HG03064 (cell line): Measurements from ENCODE around the gene STK24.
"Not testable (repeated sequence)": the region's sequence is repeated elsewhere in the genome, so short reads cannot be mapped to it uniquely, and the experiment has no call there.

Experiments
- ATAC-seq: cut with Tn5 transposase; IDR thresholded peaks from one replicate; pipeline ENCODE4 v1.9.1; 2021; ENCODE audit warnings: low read depth; ENCODE audit not compliant: unreplicated experiment

The STK24 gene

DNA sequence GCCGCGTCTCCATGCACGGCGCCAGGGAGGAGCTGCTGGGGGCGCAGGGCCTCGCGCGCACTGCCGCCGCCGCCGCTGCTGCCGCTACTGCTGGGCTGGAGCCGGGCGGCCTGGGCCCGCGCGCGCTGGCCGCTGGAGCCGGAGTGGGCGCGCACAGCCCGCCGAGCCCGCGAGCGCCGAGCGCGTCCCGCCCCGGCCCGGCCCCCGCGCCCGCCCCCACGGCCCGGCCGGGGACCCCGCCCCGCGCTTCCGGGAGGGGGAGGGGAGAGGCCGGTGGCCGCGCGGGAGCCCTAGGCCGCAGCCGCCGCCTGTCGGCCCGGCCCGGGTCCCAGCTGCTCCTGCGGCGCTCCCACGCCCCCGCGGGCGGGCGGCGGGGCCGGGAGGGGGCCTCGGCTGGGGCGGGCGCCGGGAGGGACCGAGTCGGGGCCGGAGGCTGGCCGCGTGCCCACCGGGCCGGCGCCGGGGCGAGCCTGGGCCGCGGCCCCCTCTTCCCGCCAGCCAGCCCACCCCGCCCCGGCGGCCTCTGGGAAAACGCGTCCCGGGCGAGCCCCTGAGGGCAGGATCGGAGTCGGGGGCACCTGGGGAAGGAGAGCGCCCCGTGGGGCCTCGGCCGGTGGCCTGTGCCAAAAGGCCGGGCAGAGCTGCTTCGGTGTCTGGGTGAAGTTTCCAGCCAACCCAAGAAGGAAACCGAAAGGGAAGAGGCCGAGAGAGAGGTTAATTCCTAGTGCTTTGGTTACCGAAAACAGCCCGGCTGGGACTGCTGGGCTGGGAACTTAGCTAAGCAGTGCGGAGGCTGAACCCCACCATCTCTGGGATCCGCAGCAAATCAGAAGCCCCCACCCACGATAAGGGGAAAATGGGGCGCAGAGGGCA, at the start of gene STK24:
TSS of gene STK24 (minus strand) at position 145 of the 873 bp plus-strand sequence. CDS start 321 bp downstream, outside the sequence.
- peak; percentile 62 for ATAC-seq

DNA sequence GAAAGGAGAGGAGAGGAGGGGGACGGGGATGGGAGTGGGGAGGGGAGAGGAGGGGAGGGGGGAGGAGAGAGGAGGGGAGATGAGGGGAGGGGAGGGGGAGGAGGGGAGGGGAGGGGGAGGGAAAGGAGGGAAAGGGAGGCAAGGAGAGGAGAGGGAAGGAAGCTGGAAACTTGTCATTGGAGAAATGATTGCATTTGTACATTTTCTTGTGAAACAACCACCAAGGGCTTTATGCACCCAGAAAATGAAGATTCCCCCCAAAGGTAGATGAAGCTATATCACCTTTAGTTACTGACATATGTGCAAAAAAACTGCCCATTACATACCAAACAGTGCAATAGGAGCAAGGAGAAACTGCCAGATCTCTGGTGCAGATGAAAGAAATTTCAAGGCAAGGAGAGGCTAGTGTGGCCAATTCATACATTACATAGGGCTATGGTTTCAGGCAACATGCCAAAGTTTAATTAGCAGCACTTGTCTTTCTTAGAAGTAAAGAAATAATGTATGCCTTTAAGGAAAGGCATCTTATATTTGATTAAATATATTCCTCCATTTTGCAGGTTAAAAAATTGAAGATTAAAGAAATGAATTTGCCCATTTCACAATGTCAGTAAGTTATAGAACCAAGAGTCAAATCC, 49.5 kb upstream of the STK24 start:
- no peak for ATAC-seq

- ATAC-seq, result not testable (repeated sequence)
Observed at GRCh38 chr13:98624589-98624988, 47.7 kb upstream of the STK24 start.

- no peak for ATAC-seq
Observed at GRCh38 chr13:98622931-98623331, 46.0 kb upstream of the STK24 start.

GRCh38 chr13:98619556-98619955, 42.6 kb upstream of the STK24 start:
- ATAC-seq, result no peak

GRCh38 chr13:98615595-98615994, 38.7 kb upstream of the STK24 start:
- not testable (repeated sequence) for ATAC-seq

- ATAC-seq, result no peak
Observed at GRCh38 chr13:98613591-98613990, 36.7 kb upstream of the STK24 start.

DNA sequence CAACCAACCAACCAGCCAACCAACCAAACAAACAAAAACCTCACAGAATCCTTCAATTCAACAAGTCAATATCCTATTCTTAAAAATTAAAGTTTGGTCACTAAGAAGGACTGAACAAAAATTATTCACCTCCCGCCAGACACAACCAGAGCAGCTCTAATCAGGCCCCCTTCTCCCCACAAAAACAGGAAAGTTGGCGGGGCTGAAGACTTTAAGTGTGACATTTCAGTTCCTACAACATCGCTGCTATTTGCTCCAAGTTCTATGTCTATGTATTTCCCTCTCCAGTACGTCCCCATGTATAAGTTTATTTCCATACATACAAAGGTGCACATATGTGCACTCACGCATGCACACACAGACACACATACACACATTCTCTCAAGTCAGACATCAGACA, 32.8 kb upstream of the STK24 start:
- ATAC-seq, result no peak

DNA sequence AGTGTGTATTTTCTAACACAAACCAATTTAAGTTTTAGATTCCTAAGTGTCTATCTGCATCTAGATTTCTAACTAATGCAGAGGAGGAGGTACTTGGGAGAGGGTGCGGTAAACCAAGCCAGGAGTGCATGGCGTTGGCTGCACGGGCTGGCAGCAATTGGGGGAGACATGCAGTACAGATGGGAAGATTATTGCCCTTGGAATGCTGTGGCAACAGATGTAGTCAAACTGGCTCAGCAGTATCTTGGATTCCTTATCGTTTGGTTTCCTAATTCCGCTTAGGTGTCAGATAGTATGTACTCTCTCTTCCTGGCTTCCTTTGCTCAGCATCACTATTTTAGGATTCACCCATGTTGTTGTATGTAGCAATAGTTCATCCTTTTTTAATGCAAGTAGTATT, 29.4 kb upstream of the STK24 start:
- ATAC-seq, result no peak

DNA sequence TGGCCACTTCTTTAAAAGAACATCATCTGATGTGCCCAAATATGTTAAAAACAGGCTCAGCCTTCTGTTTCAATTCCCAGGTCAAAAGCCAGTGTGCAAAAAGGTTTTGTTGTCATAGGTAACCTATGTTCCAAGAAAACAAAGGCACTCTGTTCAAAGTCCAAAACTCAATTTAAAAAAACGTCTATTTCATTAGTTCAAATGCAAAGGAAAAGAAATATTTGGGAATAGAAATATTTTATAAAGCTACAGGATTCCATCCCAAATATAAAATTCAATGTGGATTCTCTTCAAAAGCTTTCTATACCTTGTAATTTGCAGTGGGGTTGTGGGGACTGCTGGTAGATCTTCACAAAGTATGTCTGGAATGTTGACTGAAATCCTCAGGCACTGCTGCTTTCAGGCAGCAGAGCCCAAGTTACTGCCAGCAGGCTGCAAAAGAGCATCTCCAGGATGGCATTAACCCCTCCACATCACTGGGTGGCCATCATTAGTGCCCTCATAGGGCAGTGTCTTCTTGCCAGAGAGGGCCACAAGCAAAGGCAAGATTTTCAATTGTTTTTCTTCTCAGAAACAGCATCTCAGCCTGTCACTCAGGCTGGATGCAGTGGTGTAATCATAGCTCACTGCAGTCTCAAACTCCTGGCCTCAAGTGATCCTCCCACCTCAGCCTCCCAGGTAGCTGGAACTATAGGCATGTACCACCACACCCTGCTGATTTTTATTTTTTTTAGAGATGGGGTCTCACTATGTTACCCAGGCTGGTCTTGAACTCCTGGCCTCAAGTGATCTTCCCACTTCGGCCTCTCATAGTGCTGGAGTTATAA, 22.8 kb upstream of the STK24 start:
- ATAC-seq, result no peak

GRCh38 chr13:98598043-98598442, 21.1 kb upstream of the STK24 start:
- ATAC-seq, result no peak

DNA sequence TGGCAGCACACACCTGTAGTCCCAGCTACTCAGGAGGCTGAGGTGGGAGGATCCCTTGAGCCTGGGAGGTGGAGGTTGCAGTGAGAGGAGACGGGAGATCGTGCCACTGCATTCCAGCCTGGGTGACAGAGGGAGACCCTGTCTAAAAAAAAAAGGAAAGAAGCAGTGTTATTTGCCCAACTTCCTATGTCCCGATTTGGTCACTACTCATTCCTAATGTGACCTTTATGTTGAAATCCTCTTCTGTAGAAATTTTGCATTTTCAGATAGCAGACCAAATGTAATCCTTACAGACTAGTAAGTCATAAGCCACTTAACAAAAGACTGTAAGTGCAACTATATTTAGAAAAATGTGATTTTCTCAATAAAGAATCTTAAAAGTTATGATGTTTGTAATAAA, 18.2 kb upstream of the STK24 start:
- no peak for ATAC-seq

DNA sequence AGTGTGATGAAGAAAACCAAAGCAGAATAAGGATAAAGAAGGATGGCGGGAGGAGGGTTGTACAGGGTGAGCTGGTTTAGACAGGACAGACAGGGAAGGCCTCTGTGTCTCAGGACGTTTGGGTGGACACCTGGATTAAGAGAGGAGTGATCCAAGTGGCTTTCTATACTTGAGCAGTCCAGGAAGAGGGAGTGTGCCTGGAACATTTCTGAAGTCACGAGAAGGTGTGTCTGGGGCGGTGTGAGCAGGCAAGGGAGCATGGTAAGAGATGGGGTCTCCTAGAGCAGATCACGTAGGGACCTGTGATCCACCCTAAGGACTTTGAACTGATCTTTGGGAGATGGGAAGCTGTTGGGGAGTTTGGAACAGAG, 15.4 kb upstream of the STK24 start:
- ATAC-seq, result no peak

GRCh38 chr13:98591721-98592361, 14.9 kb upstream of the STK24 start:
- ATAC-seq, result no peak

GRCh38 chr13:98590471-98590870, 13.6 kb upstream of the STK24 start:
- not testable (repeated sequence) for ATAC-seq

GRCh38 chr13:98589516-98589915, 12.6 kb upstream of the STK24 start:
- ATAC-seq, result not testable (repeated sequence)

- ATAC-seq, result no peak
Observed at GRCh38 chr13:98586400-98587345, 9.8 kb upstream of the STK24 start.

DNA sequence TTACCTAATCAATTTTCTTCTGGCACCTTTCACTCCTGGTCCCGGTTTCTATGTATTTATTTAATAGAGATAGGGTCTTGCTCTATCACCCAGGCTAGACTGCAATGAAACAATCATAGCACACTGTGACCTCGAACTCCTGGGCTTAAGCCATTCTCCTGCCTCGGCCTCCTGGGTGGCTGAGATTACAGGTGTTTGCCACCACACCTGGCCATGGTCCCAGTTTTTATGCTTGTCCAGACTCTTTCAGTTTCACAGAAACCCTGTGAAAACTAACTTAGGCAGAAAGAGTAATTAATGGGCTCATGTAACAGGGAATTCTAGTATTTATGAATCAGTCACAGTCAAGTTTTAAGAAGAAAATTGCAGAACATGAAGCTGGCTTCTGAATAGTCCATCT, 9.0 kb upstream of the STK24 start:
- ATAC-seq, result no peak

GRCh38 chr13:98585398-98585754, 8.5 kb upstream of the STK24 start:
- no peak for ATAC-seq
